Measurements from ENCODE around the gene TMEM97.

The TMEM97 gene

GRCh38 chr17:28293994-28294393, 25.0 kb upstream of the TMEM97 start:
- DNase-seq (ENCODE audit: low read depth) = no peak
- TF ChIP-seq CTCF (conservative IDR thresholded peaks at IDR 0.05; ENCODE audit: control insufficient read depth, insufficient read depth, low read depth, low read length) = no peak

DNA sequence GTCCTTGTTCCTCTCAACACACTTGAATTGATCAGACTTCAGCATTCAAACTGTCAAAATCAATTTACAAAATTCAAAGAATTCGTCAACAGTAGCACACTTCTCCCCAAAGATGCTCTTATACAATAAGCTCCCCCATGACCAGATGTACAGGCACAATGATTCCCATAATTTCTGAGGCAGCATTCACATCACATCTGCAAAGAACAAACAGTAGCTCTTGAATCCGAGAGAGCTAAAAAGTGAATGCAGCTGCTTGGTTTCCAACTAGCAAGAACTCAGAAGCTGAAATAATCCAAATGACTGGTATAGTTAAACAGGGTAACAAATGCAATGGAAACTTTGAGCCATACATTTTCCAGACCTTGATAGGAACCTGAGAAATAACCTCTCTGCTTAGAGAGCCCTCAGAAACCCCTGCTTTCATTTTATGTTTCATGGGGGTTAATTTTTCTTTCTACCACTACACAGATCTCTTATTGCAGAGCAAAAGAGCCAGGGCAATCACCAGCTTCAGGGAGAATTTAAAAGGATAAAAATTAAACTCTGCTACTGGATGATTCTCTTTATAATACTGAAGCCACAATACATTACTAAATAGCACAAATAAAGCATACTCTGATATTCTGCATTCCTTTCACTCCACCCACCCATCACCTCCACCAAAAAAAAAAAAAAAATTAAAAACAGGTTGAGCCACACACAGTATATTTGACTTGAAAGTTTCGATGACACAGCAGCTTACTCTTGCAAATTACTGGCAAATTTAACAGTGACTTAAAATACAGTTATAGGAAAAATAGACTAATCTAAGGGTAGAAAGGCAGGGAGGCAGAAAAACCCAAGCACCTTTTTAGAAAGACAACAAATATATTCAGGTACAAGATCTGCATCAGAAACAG, 23.1 kb upstream of the TMEM97 start:
- no peak overlapping the region for H3K4me3 ChIP-seq (ENCODE audit: control insufficient read depth, low read depth, low read length)
- DNase-seq (ENCODE audit: low read depth) = no peak
- TF ChIP-seq CTCF (conservative IDR thresholded peaks at IDR 0.05; ENCODE audit: control insufficient read depth, insufficient read depth, low read depth, low read length) = no peak

More at GRCh38 chr17:28293994-28294393, 25.0 kb upstream of the TMEM97 start:
- H3K4me3 ChIP-seq (ENCODE audit: control insufficient read depth, low read depth, low read length) = no peak overlapping the region

GRCh38 chr17:28298449-28298848, 20.6 kb upstream of the TMEM97 start:
- no peak for TF ChIP-seq CTCF (conservative IDR thresholded peaks at IDR 0.05; ENCODE audit: control insufficient read depth, insufficient read depth, low read depth, low read length)
- DNase-seq (ENCODE audit: low read depth) = no peak

DNA sequence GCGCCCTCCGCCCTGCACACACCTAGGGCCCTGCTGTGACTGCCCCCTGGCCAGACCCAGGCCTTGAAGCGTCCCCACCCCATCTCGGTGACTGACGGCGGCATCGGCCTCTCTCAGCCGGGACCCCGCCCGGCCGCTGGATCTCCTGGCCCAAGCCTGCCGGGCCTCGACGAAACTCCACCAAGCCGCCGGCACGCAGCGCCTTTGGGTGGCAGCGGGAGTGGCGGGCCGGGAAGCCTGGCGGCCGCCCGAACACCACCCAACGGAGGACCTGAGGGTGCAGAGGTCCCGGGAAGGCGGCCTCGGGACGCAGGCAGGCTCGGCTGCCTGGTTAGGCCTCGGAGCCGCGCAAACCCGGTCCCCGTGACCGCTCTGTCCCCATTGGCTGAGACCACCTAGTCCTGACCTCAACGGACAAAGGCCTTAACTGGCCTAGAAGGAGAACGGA, 12.0 kb upstream of the TMEM97 start:
- no peak for DNase-seq (ENCODE audit: low read depth)
- no peak overlapping the region for H3K4me3 ChIP-seq (ENCODE audit: control insufficient read depth, low read depth, low read length)
- no peak for TF ChIP-seq CTCF (conservative IDR thresholded peaks at IDR 0.05; ENCODE audit: control insufficient read depth, insufficient read depth, low read depth, low read length)

More at GRCh38 chr17:28298449-28298848, 20.6 kb upstream of the TMEM97 start:
- no peak overlapping the region for H3K4me3 ChIP-seq (ENCODE audit: control insufficient read depth, low read depth, low read length)

DNA sequence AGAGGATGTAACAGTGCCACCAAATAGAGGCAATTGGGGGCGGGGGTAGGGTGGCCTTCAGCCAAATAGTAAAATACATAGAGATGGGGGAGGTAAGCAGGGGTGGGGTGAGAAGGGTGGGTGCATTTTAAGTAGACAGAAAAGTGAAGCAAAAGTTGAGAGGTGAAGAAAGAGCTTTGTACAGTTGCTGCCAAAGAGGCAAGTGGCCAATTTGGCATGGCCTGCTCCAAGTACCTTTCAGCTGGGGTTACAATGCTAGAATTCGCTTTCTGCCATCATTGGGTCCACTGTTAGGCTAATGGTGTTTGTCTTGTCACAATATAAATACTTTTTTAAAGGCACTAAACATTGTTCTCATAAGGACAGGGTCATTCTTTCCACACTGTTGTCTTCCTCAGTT, 5.2 kb upstream of the TMEM97 start:
- no peak overlapping the region for H3K4me3 ChIP-seq (ENCODE audit: control insufficient read depth, low read depth, low read length)
- TF ChIP-seq CTCF (conservative IDR thresholded peaks at IDR 0.05; ENCODE audit: control insufficient read depth, insufficient read depth, low read depth, low read length) = no peak

DNA sequence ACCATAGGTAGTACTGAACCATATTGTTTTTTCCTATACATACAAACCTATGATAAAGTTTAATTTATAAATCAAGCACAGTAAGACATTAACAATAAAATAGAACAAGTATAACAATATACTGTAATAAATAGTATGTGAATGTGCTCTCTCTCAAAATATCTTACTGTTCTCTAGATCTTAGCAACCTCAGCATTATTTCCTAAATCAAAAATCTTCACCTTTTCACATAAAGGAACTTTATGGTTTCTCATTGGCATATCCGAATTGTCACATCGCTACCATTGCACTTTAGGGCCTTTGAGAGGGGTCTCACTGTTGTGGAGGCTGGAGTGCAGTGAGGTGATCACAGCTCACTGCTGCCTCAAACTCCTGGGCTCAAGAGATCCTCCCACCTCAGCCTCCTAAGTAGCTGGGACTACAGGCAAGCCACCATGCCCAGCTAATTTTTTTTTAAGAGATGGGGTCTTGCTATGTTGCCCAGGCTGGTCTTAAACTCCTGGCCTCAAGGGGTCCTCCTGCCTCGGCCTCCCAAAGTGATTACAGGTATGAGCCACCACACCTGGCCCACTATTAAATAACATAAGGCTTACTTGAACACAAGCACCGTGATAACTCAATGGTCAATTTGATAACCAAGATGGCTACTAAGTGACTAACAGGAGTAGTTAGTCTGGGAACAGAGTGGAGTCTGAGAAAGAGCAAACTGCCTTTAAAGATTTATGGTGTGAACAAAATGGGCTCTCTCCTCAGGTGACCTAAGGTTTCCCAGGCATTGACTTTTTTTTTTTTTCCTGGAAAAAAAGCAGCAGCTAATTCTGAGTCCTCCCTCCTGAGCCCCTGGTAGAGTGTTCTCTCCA, 2.9 kb upstream of the TMEM97 start:
- H3K4me3 ChIP-seq (ENCODE audit: control insufficient read depth, low read depth, low read length) = no peak overlapping the region
- TF ChIP-seq CTCF (conservative IDR thresholded peaks at IDR 0.05; ENCODE audit: control insufficient read depth, insufficient read depth, low read depth, low read length) = no peak
- no peak for DNase-seq (ENCODE audit: low read depth)

More for the DNA sequence above, 5.2 kb upstream of the TMEM97 start:
- DNase-seq (ENCODE audit: low read depth) = no peak

Measured in fibroblast of mammary gland (primary cell).